22Rv1 (cell line): ENCODE measurements around the gene C12orf60.

Experiments
- CTCF ChIP-seq: fragments of 450-650 bp; IDR thresholded peaks from 2 replicates; pipeline ENCODE4 v1.5.1; 2017; ENCODE audit warnings: mild to moderate bottlenecking
- ZFX ChIP-seq: fragments of 450-650 bp; IDR thresholded peaks from 2 replicates; pipeline ENCODE4 v1.6.1; 2017; ENCODE audit warnings: antibody characterized with exemption, borderline replicate concordance

- TF ChIP-seq CTCF: no peak
- no peak for TF ChIP-seq ZFX
Observed at GRCh38 chr12:14828892-14829291, 25.4 kb downstream of the C12orf60 start.
